Suppressor macrophage (primary cell): Measurements from ENCODE around the gene BIRC6.

Experiments
- DNase-seq, 4 experiments: peaks; one replicate each; pipeline ENCODE4 v3.0.0-alpha.2; 2020 to 2022

The BIRC6 gene

GRCh38 chr2:32376756-32377155 lies 19.9 kb downstream of the BIRC6 start:
- DNase-seq, result no peak

- DNase-seq, result no peak
These were observed 21.1 kb downstream of the BIRC6 start for GRCh38 chr2:32377928-32378327.

DNA sequence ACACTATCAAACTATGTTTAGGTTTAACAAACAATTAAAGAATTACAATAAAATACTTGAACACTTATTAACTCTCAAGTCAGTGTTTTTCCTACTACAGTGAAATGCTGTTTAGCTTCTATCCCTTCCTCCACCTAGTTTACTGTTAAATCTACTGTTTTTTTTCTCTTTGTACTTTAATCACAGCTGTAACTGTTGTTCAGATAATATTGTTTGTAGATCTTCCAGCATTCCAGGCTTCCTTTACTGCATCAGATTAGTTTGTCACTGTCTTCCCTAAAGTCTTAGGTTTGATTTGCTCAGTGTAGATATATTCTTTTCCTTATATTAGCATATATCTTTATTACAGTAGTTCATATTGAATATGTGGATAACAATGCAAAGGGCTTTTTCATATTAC lies 22.5 kb downstream of the BIRC6 start:
- DNase-seq, result no peak

GRCh38 chr2:32383858-32384257 lies 27.0 kb downstream of the BIRC6 start:
- no peak for DNase-seq

DNA sequence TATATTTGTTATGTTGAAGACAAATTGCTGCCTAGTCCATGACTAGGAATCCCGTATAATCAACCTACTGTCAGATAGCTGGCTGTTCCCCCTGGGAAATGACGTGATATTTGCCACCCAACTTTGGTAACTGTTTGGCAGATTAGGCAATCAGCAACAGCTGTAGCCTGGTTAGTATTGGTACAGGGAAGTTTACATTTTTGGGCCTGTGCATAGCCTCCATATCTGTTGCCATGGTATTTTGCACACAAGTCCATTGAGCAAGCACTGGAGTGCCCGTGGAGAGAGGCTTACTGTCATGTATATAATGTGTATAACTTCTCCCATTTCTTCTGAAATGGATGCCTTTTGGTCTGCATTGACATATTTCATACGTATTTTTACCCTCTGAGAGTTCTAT lies 27.7 kb downstream of the BIRC6 start:
- DNase-seq, result peak; percentile 41 to 75 (median 62)

DNA sequence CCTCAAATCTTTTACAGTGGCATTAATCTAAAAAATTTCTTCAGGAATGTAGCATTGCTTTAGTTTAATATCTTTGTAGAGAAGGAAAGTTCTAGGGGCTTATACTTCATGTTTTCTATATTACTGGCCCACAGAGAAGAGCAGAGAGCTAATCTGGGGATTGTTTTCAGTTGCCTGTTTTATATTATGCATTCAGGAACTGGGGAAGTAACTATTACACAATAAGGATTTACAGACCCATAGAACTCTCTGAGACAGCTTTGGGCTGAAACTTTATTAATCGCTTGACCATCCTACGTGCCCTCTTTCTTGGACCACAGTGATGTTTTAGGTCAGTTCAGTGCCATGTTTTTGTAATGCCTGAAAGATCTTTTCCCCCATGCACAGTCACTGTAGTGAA lies 29.9 kb downstream of the BIRC6 start:
- peak in 2 of 4 experiments; percentile 17 to 32 for DNase-seq

DNA sequence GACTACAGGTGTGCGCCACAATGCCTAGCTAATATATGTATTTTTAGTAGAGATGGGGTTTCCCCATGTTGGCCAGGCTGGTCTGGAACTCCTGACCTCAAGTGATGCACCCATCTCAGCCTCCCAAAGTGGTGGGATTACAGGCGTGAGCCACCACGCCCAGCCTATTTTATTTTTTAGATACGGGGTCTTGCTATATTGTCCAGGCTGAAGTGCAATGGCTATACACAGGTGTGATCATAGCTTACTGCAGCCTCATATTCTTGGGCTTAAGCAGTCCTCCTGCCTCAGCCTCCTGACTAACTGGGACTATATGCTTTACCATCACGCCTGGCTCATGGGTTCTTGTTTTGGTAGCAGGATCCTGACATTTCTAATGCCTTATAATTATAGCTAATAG lies 42.4 kb downstream of the BIRC6 start:
- DNase-seq, result no peak

- DNase-seq, result peak; percentile 43 to 77 (median 62)
These were observed 45.3 kb downstream of the BIRC6 start for GRCh38 chr2:32402091-32402490.

- DNase-seq, result no peak
These were observed 47.0 kb downstream of the BIRC6 start for GRCh38 chr2:32403782-32404181.

GRCh38 chr2:32404691-32405090 lies 47.9 kb downstream of the BIRC6 start:
- DNase-seq, result no peak

DNA sequence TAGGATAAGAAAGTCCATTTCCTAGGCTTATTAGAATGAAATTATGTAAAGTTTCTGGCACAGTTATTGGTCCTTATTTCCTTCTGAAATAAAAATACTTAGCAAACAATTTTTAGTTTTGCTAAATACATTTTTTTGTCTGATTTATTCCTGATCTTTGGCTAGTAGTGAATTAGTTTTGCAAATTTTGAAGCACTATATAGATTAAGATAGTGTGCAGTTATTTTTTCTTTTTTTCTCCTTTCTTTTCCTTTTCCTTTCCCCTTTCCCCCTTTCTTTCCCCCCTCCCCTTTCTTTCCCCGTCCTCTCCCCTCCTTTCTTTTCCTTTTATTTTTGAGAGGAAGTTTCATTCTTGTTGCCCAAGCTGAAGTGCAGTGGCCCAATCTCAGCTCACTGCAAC lies 59.7 kb downstream of the BIRC6 start:
- no peak for DNase-seq

GRCh38 chr2:32417659-32418058 lies 60.8 kb downstream of the BIRC6 start:
- DNase-seq, result no peak

GRCh38 chr2:32418778-32419177 lies 62.0 kb downstream of the BIRC6 start:
- DNase-seq, result no peak

GRCh38 chr2:32422133-32422532 lies 65.3 kb downstream of the BIRC6 start:
- DNase-seq, result no peak

- DNase-seq, result no peak
These were observed 66.7 kb downstream of the BIRC6 start for GRCh38 chr2:32423536-32423935.

GRCh38 chr2:32424739-32425138 lies 67.9 kb downstream of the BIRC6 start:
- DNase-seq, result no peak

- no peak for DNase-seq
These were observed 68.9 kb downstream of the BIRC6 start for GRCh38 chr2:32425719-32426141.

DNA sequence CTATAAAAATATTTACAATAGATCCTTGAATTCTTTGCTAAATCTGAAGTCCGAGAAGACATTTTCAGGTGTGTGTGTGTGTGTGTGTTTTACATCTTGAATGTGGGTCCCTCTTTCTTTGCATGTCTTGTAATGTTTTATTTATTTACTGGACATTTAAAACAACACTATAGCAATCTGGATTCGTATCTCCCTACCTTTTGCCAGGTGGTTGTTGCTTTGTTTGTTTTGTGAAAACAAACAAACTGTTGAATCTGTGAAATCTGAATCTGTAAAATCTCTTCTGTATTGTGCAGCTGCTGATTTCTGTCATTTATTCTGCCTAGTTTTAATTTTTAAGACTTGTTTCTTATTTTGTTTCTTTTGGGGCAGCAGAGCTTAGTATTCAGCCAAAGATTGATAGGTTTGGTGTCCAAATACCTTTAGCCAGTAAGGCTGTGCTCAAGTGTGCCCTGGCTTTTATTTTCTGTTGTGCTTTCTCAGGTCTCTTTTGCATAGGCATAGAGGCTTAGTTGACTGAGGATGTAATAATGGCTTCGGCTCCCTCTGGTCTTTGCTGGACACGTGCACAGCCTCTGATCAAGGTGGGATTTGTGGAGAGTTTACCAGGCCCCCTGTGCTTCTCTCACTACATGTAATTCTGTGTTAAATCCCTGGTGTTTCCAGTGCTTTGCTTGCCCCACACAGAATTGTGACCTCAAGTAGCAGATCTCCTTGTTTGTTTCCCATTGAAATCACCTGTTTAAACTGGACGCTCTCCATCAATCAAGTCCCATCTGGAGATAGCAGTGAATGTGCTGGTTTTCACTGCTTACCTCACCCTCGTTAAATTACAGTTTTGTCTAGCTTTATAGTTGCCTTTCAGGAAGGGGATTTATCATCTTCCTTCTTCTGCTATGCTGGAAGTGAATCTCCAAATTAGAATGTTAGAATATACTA lies 71.1 kb downstream of the BIRC6 start:
- no peak for DNase-seq

DNA sequence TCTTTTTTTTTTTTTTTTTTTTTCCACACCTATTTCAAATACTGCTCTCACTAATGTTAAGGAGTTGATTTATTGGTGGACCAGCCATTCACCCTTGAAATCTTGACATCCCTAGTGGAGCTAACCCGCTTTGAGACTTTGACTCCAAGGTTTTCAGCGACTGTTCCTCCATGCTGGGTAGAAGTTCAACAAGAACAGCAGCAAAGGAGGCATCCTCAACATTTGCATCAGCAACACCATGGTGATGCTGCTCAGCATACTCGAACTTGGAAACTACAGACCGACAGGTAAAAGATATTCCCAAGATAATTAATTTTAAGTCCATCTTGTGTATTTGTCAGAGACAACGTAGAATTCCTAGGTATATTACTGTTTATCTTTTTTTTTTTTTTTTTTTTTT lies 74.0 kb downstream of the BIRC6 start:
- DNase-seq, result no peak

DNA sequence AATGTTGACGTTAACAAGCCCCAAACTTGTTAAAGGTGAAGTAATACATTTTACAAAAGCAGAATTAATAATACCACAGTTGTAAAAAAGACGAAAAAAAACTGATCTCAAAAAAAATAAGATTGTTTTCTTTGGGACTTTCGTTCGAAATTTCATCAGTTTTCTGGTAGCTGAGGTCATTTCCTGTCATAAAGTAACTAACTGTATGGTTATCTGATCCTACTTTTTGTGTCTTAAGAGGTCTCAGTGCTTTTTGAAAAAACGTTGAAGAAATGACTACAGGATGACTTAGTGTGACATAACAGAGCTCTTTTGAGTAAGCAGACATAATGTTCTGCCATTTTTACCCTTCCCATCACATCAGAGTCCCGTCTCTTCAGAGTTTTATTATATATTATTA lies 79.3 kb downstream of the BIRC6 start:
- DNase-seq, result no peak

DNA sequence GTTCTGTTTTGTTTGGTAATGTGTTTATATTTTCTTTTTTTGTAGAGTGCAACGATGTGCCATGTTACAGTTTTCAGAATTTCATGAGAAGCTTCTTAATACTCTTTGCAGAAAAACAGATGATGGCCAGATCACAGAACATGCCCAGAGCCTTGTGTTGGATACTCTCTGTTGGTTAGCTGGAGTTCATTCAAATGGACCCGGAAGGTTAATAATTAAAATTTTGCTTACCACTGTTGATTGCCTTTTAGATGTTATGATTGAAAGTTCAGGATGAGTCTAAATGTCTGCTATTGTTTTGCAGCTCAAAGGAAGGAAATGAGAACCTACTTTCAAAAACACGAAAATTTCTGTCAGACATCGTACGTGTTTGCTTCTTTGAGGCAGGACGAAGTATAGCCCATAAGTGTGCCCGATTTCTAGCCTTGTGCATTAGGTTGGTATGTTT lies 85.2 kb downstream of the BIRC6 start:
- no peak for DNase-seq

DNA sequence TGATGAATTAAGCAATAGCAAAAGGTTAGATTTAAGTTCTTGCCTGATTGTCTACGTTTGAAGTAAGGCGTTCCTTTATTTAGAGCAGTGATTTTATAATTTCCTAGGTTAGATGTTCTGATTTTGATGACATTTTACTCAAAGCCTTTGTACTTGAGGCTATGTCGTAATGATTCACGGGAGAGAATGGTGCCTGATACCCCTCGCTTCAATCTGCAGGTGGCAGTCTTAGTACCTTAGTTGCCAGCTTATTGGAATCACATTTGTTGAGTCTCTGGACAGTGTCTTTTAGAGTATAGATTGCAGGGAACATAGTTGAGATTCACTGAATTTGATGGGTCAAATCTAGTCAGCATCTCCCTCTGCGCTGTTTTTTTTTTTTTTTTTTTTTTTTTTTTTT lies 89.5 kb downstream of the BIRC6 start:
- DNase-seq, result no peak

DNA sequence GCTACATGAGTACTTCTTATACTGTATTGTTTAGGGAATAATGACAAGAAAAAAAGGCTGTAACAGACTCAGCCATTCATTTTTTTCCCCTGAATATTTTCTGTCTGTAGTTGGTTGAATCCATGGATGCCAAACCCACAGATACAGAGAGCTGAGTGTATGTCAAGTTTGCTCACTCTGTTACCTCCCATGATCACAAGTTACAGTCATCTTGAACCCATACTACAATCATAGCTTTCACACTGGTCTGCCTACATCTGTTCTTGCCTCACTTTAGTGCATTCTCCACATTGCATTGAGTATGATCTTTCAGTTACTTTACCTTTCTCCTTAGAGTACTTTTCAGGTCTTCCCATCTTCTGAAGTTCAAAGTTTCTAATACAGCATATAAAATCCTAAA lies 94.0 kb downstream of the BIRC6 start:
- DNase-seq, result no peak

- DNase-seq, result peak in 2 of 4 experiments; percentile 17 to 38
These were observed 95.7 kb downstream of the BIRC6 start for GRCh38 chr2:32452338-32453064.
